ENCODE data around the gene LEKR1.

LEKR1 gene

GRCh38 chr3:156818890-156819289 lies 7.3 kb upstream of the LEKR1 start:
- no peak for TF ChIP-seq FOXP2 (optimal IDR thresholded peaks at IDR 0.05; ENCODE audit: borderline replicate concordance, extremely low read depth, extremely low read length, insufficient read depth)
- TF ChIP-seq REST (IDR thresholded peaks at IDR 0.05; ENCODE audit: insufficient read depth in 1 of 2, low read depth in 2 of 2, low read length in 2 of 2), result no peak
- no peak for TF ChIP-seq POLR2AphosphoS5 (IDR thresholded peaks at IDR 0.05; ENCODE audit: low read depth, low read length)
- no peak for TF ChIP-seq TAF1 (IDR thresholded peaks at IDR 0.05; ENCODE audit: borderline replicate concordance, insufficient read depth, low read length)
- no peak for TF ChIP-seq SIN3A (IDR thresholded peaks at IDR 0.05; ENCODE audit: borderline replicate concordance, insufficient read depth, low read length)

- TF ChIP-seq REST (IDR thresholded peaks at IDR 0.05; ENCODE audit: insufficient read depth in 1 of 2, low read depth in 2 of 2, low read length in 2 of 2) (no peak), SIN3A (IDR thresholded peaks at IDR 0.05; ENCODE audit: borderline replicate concordance, insufficient read depth, low read length) (no peak), POLR2AphosphoS5 (IDR thresholded peaks at IDR 0.05; ENCODE audit: low read depth, low read length) (no peak), TAF1 (IDR thresholded peaks at IDR 0.05; ENCODE audit: borderline replicate concordance, insufficient read depth, low read length) (no peak), FOXP2 (optimal IDR thresholded peaks at IDR 0.05; ENCODE audit: borderline replicate concordance, extremely low read depth, extremely low read length, insufficient read depth) (no peak)
Observed at GRCh38 chr3:156819842-156820691, 6.1 kb upstream of the LEKR1 start.

- TF ChIP-seq REST (IDR thresholded peaks at IDR 0.05; ENCODE audit: insufficient read depth in 1 of 2, low read depth in 2 of 2, low read length in 2 of 2) (no peak), TAF1 (IDR thresholded peaks at IDR 0.05; ENCODE audit: borderline replicate concordance, insufficient read depth, low read length) (no peak), SIN3A (IDR thresholded peaks at IDR 0.05; ENCODE audit: borderline replicate concordance, insufficient read depth, low read length) (no peak), FOXP2 (optimal IDR thresholded peaks at IDR 0.05; ENCODE audit: borderline replicate concordance, extremely low read depth, extremely low read length, insufficient read depth) (no peak), POLR2AphosphoS5 (IDR thresholded peaks at IDR 0.05; ENCODE audit: low read depth, low read length) (no peak)
Observed at GRCh38 chr3:156820692-156821080, 5.5 kb upstream of the LEKR1 start.

GRCh38 chr3:156825795-156826143 lies 384 bp upstream of the LEKR1 start:
- TF ChIP-seq REST (IDR thresholded peaks at IDR 0.05; ENCODE audit: insufficient read depth in 1 of 2, low read depth in 2 of 2, low read length in 2 of 2) (no peak), TAF1 (IDR thresholded peaks at IDR 0.05; ENCODE audit: borderline replicate concordance, insufficient read depth, low read length) (no peak), SIN3A (IDR thresholded peaks at IDR 0.05; ENCODE audit: borderline replicate concordance, insufficient read depth, low read length) (no peak), POLR2AphosphoS5 (IDR thresholded peaks at IDR 0.05; ENCODE audit: low read depth, low read length) (no peak), FOXP2 (optimal IDR thresholded peaks at IDR 0.05; ENCODE audit: borderline replicate concordance, extremely low read depth, extremely low read length, insufficient read depth) (no peak)

Measured in PFSK-1 (cell line).